HepG2 (cell line): ENCODE data around the gene PHC1.
"Not testable (repeated sequence)": the region's sequence is repeated elsewhere in the genome, so short reads cannot be mapped to it uniquely, and the experiment has no call there.

Experiments used
- AFF4 ChIP-seq: sonication (generic); formaldehyde crosslinking; IDR thresholded peaks from 2 replicates; pipeline ENCODE4 v1.4.0; 2020; ENCODE audit warnings: missing genetic modification reagents
- ARNTL ChIP-seq: sonication (generic); formaldehyde crosslinking; IDR thresholded peaks from 2 replicates; pipeline ENCODE4 v1.4.0; 2020; ENCODE audit warnings: mild to moderate bottlenecking, missing genetic modification reagents
- CTCF ChIP-seq: sonication (generic); formaldehyde crosslinking; IDR thresholded peaks from 2 replicates; pipeline ENCODE4 v1.5.0; 2020; ENCODE audit warnings: mild to moderate bottlenecking, missing genetic modification reagents, moderate library complexity
- DNMT1 ChIP-seq: sonication (generic); formaldehyde crosslinking; IDR thresholded peaks from 2 replicates; pipeline ENCODE4 v1.5.1; 2020; ENCODE audit warnings: mild to moderate bottlenecking, missing genetic modification reagents
- MAX ChIP-seq: IDR thresholded peaks from 2 replicates; pipeline ENCODE4 v1.6.1; 2012; ENCODE audit warnings: inconsistent platforms
- RAD21 ChIP-seq: fragments of 450-650 bp; formaldehyde crosslinking; IDR thresholded peaks from 2 replicates; pipeline ENCODE4 v1.5.0; 2020; ENCODE audit warnings: mild to moderate bottlenecking
- TCF7L2 ChIP-seq: IDR thresholded peaks from 2 replicates; pipeline ENCODE4 v1.6.1; 2011; ENCODE audit warnings: mild to moderate bottlenecking, low read depth, low read length, moderate library complexity
- UBTF ChIP-seq: sonication (generic); formaldehyde crosslinking; IDR thresholded peaks from 2 replicates; pipeline ENCODE4 v1.4.0; 2020; ENCODE audit warnings: mild to moderate bottlenecking, missing genetic modification reagents
- ZBTB44 ChIP-seq: sonication (generic); formaldehyde crosslinking; IDR thresholded peaks from 2 replicates; pipeline ENCODE4 v1.4.0; 2020; ENCODE audit warnings: missing genetic modification reagents
- ZC3H4 ChIP-seq: sonication (generic); formaldehyde crosslinking; IDR thresholded peaks from 2 replicates; pipeline ENCODE4 v1.4.0; 2020; ENCODE audit warnings: missing genetic modification reagents, borderline replicate concordance
- ZNF446 ChIP-seq: sonication (generic); formaldehyde crosslinking; IDR thresholded peaks from 2 replicates; pipeline ENCODE4 v1.5.0; 2020; ENCODE audit warnings: mild to moderate bottlenecking, missing genetic modification reagents
- ZNF775 ChIP-seq: sonication (generic); formaldehyde crosslinking; IDR thresholded peaks from 2 replicates; pipeline ENCODE4 v1.4.0; 2020; ENCODE audit warnings: missing genetic modification reagents, mild to moderate bottlenecking, moderate library complexity, borderline replicate concordance

- TF ChIP-seq ZNF775 (CRISPR knock-in tag); TCF7L2; ARNTL (CRISPR knock-in tag); CTCF (CRISPR knock-in tag); AFF4 (CRISPR knock-in tag); UBTF; ZC3H4; RAD21 (CRISPR knock-in tag); DNMT1 (CRISPR knock-in tag); ZBTB44; MAX; ZNF446 (CRISPR knock-in tag): not testable (repeated sequence)
Observed at GRCh38 chr12:8932464-8932863, 18.2 kb downstream of the PHC1 start.
